PFSK-1 (cell line): Measurements from ENCODE around the gene KIFC1.

ENCODE experiments used
- FOXP2 ChIP-seq: optimal IDR thresholded peaks from 2 replicates; pipeline ENCODE3; 2011; ENCODE audit warnings: borderline replicate concordance, control low read depth, inconsistent platforms; ENCODE audit not compliant: insufficient read depth; ENCODE audit errors: extremely low read length, extremely low read depth
- POLR2AphosphoS5 ChIP-seq: IDR thresholded peaks from 2 replicates; pipeline ENCODE4 v1.6.1; 2012; ENCODE audit warnings: low read depth, mild to moderate bottlenecking, control low read depth, low read length, moderate library complexity
- REST ChIP-seq, 2 experiments: IDR thresholded peaks; 2 replicates each; pipeline versions ENCODE4 v1.6.1 to v1.8.0; 2011 to 2012; ENCODE audit warnings: low read depth in 2 of 2, low read length in 2 of 2, control low read depth in 1 of 2, inconsistent platforms in 1 of 2, mild to moderate bottlenecking in 1 of 2, moderate library complexity in 1 of 2; ENCODE audit not compliant: insufficient read depth in 1 of 2
- SIN3A ChIP-seq: IDR thresholded peaks from 2 replicates; pipeline ENCODE4 v1.6.1; 2012; ENCODE audit warnings: mild to moderate bottlenecking, low read length, moderate library complexity, borderline replicate concordance; ENCODE audit not compliant: insufficient read depth
- TAF1 ChIP-seq: IDR thresholded peaks from 2 replicates; pipeline ENCODE4 v1.6.1; 2012; ENCODE audit warnings: low read length, control low read depth, borderline replicate concordance; ENCODE audit not compliant: insufficient read depth

Gene KIFC1

GRCh38 chr6:33433001-33433543 lies 41.4 kb downstream of the KIFC1 start:
- TF ChIP-seq TAF1 (no peak), FOXP2 (no peak), POLR2AphosphoS5 (no peak), SIN3A (no peak), REST (IDR thresholded peaks at IDR 0.05; ENCODE audit: insufficient read depth in 1 of 2, low read depth in 2 of 2, low read length in 2 of 2) (no peak)

- no peak for TF ChIP-seq TAF1
- no peak for TF ChIP-seq REST (IDR thresholded peaks at IDR 0.05; ENCODE audit: insufficient read depth in 1 of 2, low read depth in 2 of 2, low read length in 2 of 2)
- no peak for TF ChIP-seq POLR2AphosphoS5
- no peak for TF ChIP-seq SIN3A
- TF ChIP-seq FOXP2, result no peak
These were observed 42.0 kb downstream of the KIFC1 start for GRCh38 chr6:33433544-33434191.

GRCh38 chr6:33434961-33435360 lies 43.3 kb downstream of the KIFC1 start:
- TF ChIP-seq REST (IDR thresholded peaks at IDR 0.05; ENCODE audit: insufficient read depth in 1 of 2, low read depth in 2 of 2, low read length in 2 of 2) (no peak), TAF1 (no peak), FOXP2 (no peak), SIN3A (no peak), POLR2AphosphoS5 (no peak)

- TF ChIP-seq REST (IDR thresholded peaks at IDR 0.05; ENCODE audit: insufficient read depth in 1 of 2, low read depth in 2 of 2, low read length in 2 of 2), result no peak
These were observed 46.0 kb downstream of the KIFC1 start for GRCh38 chr6:33437666-33438065.
